Measurements from ENCODE around the gene DDI2. TPM values are rescaled to one million over a fixed set of nuclear protein-coding genes. Genes with fewer than 3 reads are reported as not detected.

Gene DDI2
- total RNA-seq, 1 donor from 2014 or later, result 33.0 TPM

- Mint-ChIP-seq H3K4me3 (no peak overlapping the region), H3K27me3 (ENCODE audit: low read depth) (no peaks in the 10 kb centered on the region), H3K36me3 (ENCODE audit: low read depth) (peaks cover 4% of the 10 kb centered on the region), H3K9me3 (peaks cover 3% of the 10 kb centered on the region), H3K4me1 (peaks cover 8% of the 10 kb centered on the region), H3K27ac (ENCODE audit: unreplicated experiment) (no peak overlapping the region)
- DNase-seq (ENCODE audit: low read depth, low spot score), result no peak
- no peak for TF ChIP-seq CTCF (conservative IDR thresholded peaks at IDR 0.05)
These were observed 73.1 kb downstream of the DDI2 start for GRCh38 chr1:15690317-15690716.

- H3K4me1 Mint-ChIP-seq, result no peaks in the 10 kb centered on the region
- no peak overlapping the region for H3K4me3 Mint-ChIP-seq
- peaks cover 4% of the 10 kb centered on the region for H3K36me3 Mint-ChIP-seq (ENCODE audit: low read depth)
These were observed 74.3 kb downstream of the DDI2 start for GRCh38 chr1:15691434-15692032.

GRCh38 chr1:15692121-15692682 lies 74.9 kb downstream of the DDI2 start:
- no peak for DNase-seq (ENCODE audit: low read depth, low spot score)
- Mint-ChIP-seq H3K36me3 (ENCODE audit: low read depth) (peaks cover 4% of the 10 kb centered on the region), H3K4me1 (no peaks in the 10 kb centered on the region), H3K4me3 (peak overlapping the region; percentile 20), H3K9me3 (peaks cover 3% of the 10 kb centered on the region), H3K27me3 (ENCODE audit: low read depth) (no peaks in the 10 kb centered on the region), H3K27ac (ENCODE audit: unreplicated experiment) (no peak overlapping the region)
- TF ChIP-seq CTCF (conservative IDR thresholded peaks at IDR 0.05), result no peak

More at GRCh38 chr1:15691434-15692032, 74.3 kb downstream of the DDI2 start:
- Mint-ChIP-seq H3K27me3 (ENCODE audit: low read depth) (no peaks in the 10 kb centered on the region), H3K27ac (ENCODE audit: unreplicated experiment) (no peak overlapping the region), H3K9me3 (peaks cover 3% of the 10 kb centered on the region)
- DNase-seq (ENCODE audit: low read depth, low spot score), result no peak
- no peak for TF ChIP-seq CTCF (conservative IDR thresholded peaks at IDR 0.05)

- Mint-ChIP-seq H3K27ac (ENCODE audit: unreplicated experiment) (no peak overlapping the region), H3K9me3 (no peaks in the 10 kb centered on the region), H3K36me3 (ENCODE audit: low read depth) (no peaks in the 10 kb centered on the region), H3K27me3 (ENCODE audit: low read depth) (no peaks in the 10 kb centered on the region), H3K4me3 (no peak overlapping the region), H3K4me1 (no peaks in the 10 kb centered on the region)
- DNase-seq (ENCODE audit: low read depth, low spot score), result no peak
- no peak for TF ChIP-seq CTCF (conservative IDR thresholded peaks at IDR 0.05)
These were observed 76.1 kb downstream of the DDI2 start for GRCh38 chr1:15693371-15693770.

GRCh38 chr1:15696956-15697521 lies 79.8 kb downstream of the DDI2 start:
- H3K27ac Mint-ChIP-seq (ENCODE audit: unreplicated experiment), result peak overlapping the region; percentile 54
- H3K4me1 Mint-ChIP-seq, result no peaks in the 10 kb centered on the region
- DNase-seq (ENCODE audit: low read depth, low spot score), result no peak
- H3K9me3 Mint-ChIP-seq, result no peaks in the 10 kb centered on the region
- H3K4me3 Mint-ChIP-seq, result no peak overlapping the region
- H3K27me3 Mint-ChIP-seq (ENCODE audit: low read depth), result no peaks in the 10 kb centered on the region
- no peak for TF ChIP-seq CTCF (conservative IDR thresholded peaks at IDR 0.05)
- H3K36me3 Mint-ChIP-seq (ENCODE audit: low read depth), result peaks cover 2% of the 10 kb centered on the region

Data from neural crest cell (in vitro differentiated cells).